Mesenchymal stem cell (in vitro differentiated cells and primary cell): Measurements from ENCODE around the gene DPY19L2.
"Not testable (repeated sequence)": the region's sequence is repeated elsewhere in the genome, so short reads cannot be mapped to it uniquely, and the experiment has no call there.

Experiments used
- DNase-seq: peaks from one replicate; pipeline ENCODE4 v3.0.0-alpha.2; 2013
- H2AFZ ChIP-seq: one replicate; pipeline ENCODE4 v1.6.1; 2013; ENCODE audit warnings: low read depth, mild to moderate bottlenecking, control low read depth, inconsistent platforms, low read length, moderate library complexity
- H2AK5ac ChIP-seq: 2 replicates; pipeline ENCODE4 v1.6.1; 2013; ENCODE audit warnings: low read length, moderate library complexity, mild to moderate bottlenecking, inconsistent platforms; ENCODE audit not compliant: severe bottlenecking
- H2BK120ac ChIP-seq: one replicate; pipeline ENCODE4 v1.6.1; 2013; ENCODE audit warnings: low read depth, mild to moderate bottlenecking, inconsistent platforms, low read length, moderate library complexity
- H2BK12ac ChIP-seq, 2 experiments: one replicate each; pipeline ENCODE4 v1.6.1; 2013; ENCODE audit warnings: inconsistent platforms in 2 of 2, low read length in 2 of 2, mild to moderate bottlenecking in 2 of 2, moderate library complexity in 2 of 2, control low read depth in 1 of 2
- H2BK15ac ChIP-seq: one replicate; pipeline ENCODE4 v1.6.1; 2013; ENCODE audit warnings: mild to moderate bottlenecking, low read depth, inconsistent platforms; ENCODE audit not compliant: poor library complexity, severe bottlenecking
- H2BK5ac ChIP-seq: 2 replicates; pipeline ENCODE4 v1.6.1; 2013; ENCODE audit warnings: low read depth, mild to moderate bottlenecking, low read length, control low read depth, inconsistent platforms; ENCODE audit not compliant: poor library complexity, severe bottlenecking
- H3K14ac ChIP-seq, 2 experiments: one replicate each; pipeline ENCODE4 v1.6.1; 2013; ENCODE audit warnings: inconsistent platforms in 2 of 2, low read length in 2 of 2, control low read depth in 1 of 2, mild to moderate bottlenecking in 1 of 2, moderate library complexity in 1 of 2
- H3K18ac ChIP-seq, 2 experiments: one replicate each; pipeline ENCODE4 v1.6.1; 2013; ENCODE audit warnings: inconsistent platforms in 2 of 2, low read length in 2 of 2, control low read depth in 1 of 2, low read depth in 1 of 2, mild to moderate bottlenecking in 1 of 2
- H3K23ac ChIP-seq, 2 experiments: one replicate each; pipeline ENCODE4 v1.6.1; 2013; ENCODE audit warnings: inconsistent platforms in 2 of 2, low read length in 2 of 2, mild to moderate bottlenecking in 2 of 2, moderate library complexity in 2 of 2, control low read depth in 1 of 2
- H3K27ac ChIP-seq: 2 replicates; pipeline ENCODE4 v1.5.1; 2013; ENCODE audit warnings: mild to moderate bottlenecking, moderate library complexity, low read length, control low read depth, inconsistent platforms; ENCODE audit not compliant: poor library complexity, severe bottlenecking
- H3K27me3 ChIP-seq, 2 experiments: 2 replicates each; pipeline versions ENCODE4 v1.6.1 to v1.7.0; 2013; ENCODE audit warnings: low read length in 2 of 2, mild to moderate bottlenecking in 2 of 2, moderate library complexity in 2 of 2, control low read depth in 1 of 2, inconsistent platforms in 1 of 2; ENCODE audit not compliant: control insufficient read depth in 1 of 2, insufficient read depth in 1 of 2
- H3K36me3 ChIP-seq, 2 experiments: 2 replicates each; pipeline versions ENCODE4 v1.6.1 to v1.7.0; 2013; ENCODE audit warnings: low read length in 2 of 2, control low read depth in 1 of 2, inconsistent platforms in 1 of 2, low read depth in 1 of 2, mild to moderate bottlenecking in 1 of 2; ENCODE audit not compliant: insufficient read depth in 2 of 2, control insufficient read depth in 1 of 2
- H3K4ac ChIP-seq, 2 experiments: one replicate each; pipeline ENCODE4 v1.6.1; 2013; ENCODE audit warnings: inconsistent platforms in 2 of 2, low read length in 2 of 2, mild to moderate bottlenecking in 2 of 2, moderate library complexity in 2 of 2, control low read depth in 1 of 2, low read depth in 1 of 2
- H3K4me1 ChIP-seq: 2 replicates; pipeline ENCODE4 v1.6.1; 2013; ENCODE audit warnings: low read depth, low read length, control low read depth; ENCODE audit not compliant: control insufficient read depth, insufficient read depth
- H3K4me2 ChIP-seq: 2 replicates; pipeline ENCODE4 v1.6.1; 2013; ENCODE audit warnings: low read length, mild to moderate bottlenecking, inconsistent platforms; ENCODE audit not compliant: poor library complexity, severe bottlenecking
- H3K4me3 ChIP-seq, 2 experiments: 2 replicates each; pipeline versions ENCODE4 v1.5.1 to v1.7.0; 2013; ENCODE audit warnings: low read length in 2 of 2, mild to moderate bottlenecking in 2 of 2, control low read depth in 1 of 2, low read depth in 1 of 2; ENCODE audit not compliant: insufficient read depth in 1 of 2
- H3K79me1 ChIP-seq: replicated peaks from 2 replicates; pipeline ENCODE4 v1.6.1; 2013; ENCODE audit warnings: mild to moderate bottlenecking, control low read depth, low read length, inconsistent platforms; ENCODE audit not compliant: poor library complexity, severe bottlenecking
- H3K9ac ChIP-seq: 2 replicates; pipeline ENCODE4 v1.7.0; 2013; ENCODE audit warnings: mild to moderate bottlenecking, low read length, moderate library complexity
- H3K9me3 ChIP-seq: 2 replicates; pipeline ENCODE4 v1.7.0; 2013; ENCODE audit warnings: mild to moderate bottlenecking, low read length; ENCODE audit not compliant: control insufficient read depth
- H4K8ac ChIP-seq: one replicate; pipeline ENCODE4 v1.6.1; 2013; ENCODE audit warnings: inconsistent platforms, mild to moderate bottlenecking, low read length, moderate library complexity
- H4K91ac ChIP-seq: one replicate; pipeline ENCODE4 v1.6.1; 2013; ENCODE audit warnings: mild to moderate bottlenecking, low read length, inconsistent platforms
- WGBS: methylation state at CpG from one replicate; pipeline ENCODE4 v1.1.7; 2013; ENCODE audit warnings: mixed read lengths; 5-methylcytosine and 5-hydroxymethylcytosine counted together

DPY19L2 gene

GRCh38 chr12:63706336-63706735, 38.0 kb upstream of the DPY19L2 start:
- Histone ChIP-seq H3K4me3 (no peak overlapping the region), H2BK12ac (no peak overlapping the region), H3K36me3 (no peaks in the 10 kb centered on the region), H2AK5ac (no peak overlapping the region), H3K27me3 (no peaks in the 10 kb centered on the region), H3K9ac (no peak overlapping the region), H3K4me1 (no peaks in the 10 kb centered on the region), H4K8ac (no peak overlapping the region), H3K4me2 (no peak overlapping the region), H2BK5ac (no peak overlapping the region), H2BK15ac (no peak overlapping the region), H3K79me1 (no peaks in the 10 kb centered on the region), H3K27ac (no peak overlapping the region), H3K18ac (no peak overlapping the region), H3K4ac (no peak overlapping the region), H3K14ac (no peak overlapping the region), H2BK120ac (no peak overlapping the region), H4K91ac (no peak overlapping the region), H3K23ac (no peak overlapping the region), H2AFZ (no peak overlapping the region), H3K9me3 (no peaks in the 10 kb centered on the region)
- no peak for DNase-seq
- WGBS, result 88% methylated on average over 3 of the region's 3 CpGs

- not testable (repeated sequence) for H2BK120ac ChIP-seq, H3K23ac ChIP-seq, H3K27ac ChIP-seq, H2AK5ac ChIP-seq, H3K4ac ChIP-seq, H3K79me1 ChIP-seq, H3K4me2 ChIP-seq, H3K36me3 ChIP-seq, H4K91ac ChIP-seq, H2BK15ac ChIP-seq, DNase-seq, H4K8ac ChIP-seq, H2AFZ ChIP-seq, H3K18ac ChIP-seq, H3K27me3 ChIP-seq, H3K4me3 ChIP-seq, H2BK12ac ChIP-seq, H3K4me1 ChIP-seq, H2BK5ac ChIP-seq, H3K9ac ChIP-seq, H3K9me3 ChIP-seq
- 87% methylated on average over 3 of the region's 3 CpGs for WGBS
- H3K14ac ChIP-seq, result peak overlapping the region in 1 of 2 experiments; percentile 48
Measured at GRCh38 chr12:63699678-63700382, 31.5 kb upstream of the DPY19L2 start.

- H3K14ac ChIP-seq, result not testable (repeated sequence)
- no CpG with 5 or more reads among the region's 2 CpGs for WGBS
Measured at GRCh38 chr12:63699011-63699410, 30.7 kb upstream of the DPY19L2 start.

GRCh38 chr12:63690837-63691236, 22.5 kb upstream of the DPY19L2 start:
- H2BK5ac ChIP-seq, H3K4me1 ChIP-seq, H3K36me3 ChIP-seq, H2BK120ac ChIP-seq, H2BK15ac ChIP-seq, H2AK5ac ChIP-seq, H2AFZ ChIP-seq, H3K23ac ChIP-seq, H3K27ac ChIP-seq, H3K27me3 ChIP-seq, H3K4me2 ChIP-seq, H4K8ac ChIP-seq, H3K4ac ChIP-seq, DNase-seq, H3K9me3 ChIP-seq, H3K14ac ChIP-seq, H3K4me3 ChIP-seq, H3K18ac ChIP-seq, H2BK12ac ChIP-seq, H3K9ac ChIP-seq, H3K79me1 ChIP-seq, H4K91ac ChIP-seq: not testable (repeated sequence)
- 100% methylated on average over 1 of the region's 2 CpGs for WGBS

More at GRCh38 chr12:63699011-63699410, 30.7 kb upstream of the DPY19L2 start:
- not testable (repeated sequence) for H3K4me1 ChIP-seq, H2BK5ac ChIP-seq, H3K4ac ChIP-seq, H3K9me3 ChIP-seq, H3K4me2 ChIP-seq, H2BK120ac ChIP-seq, H3K23ac ChIP-seq, H4K8ac ChIP-seq, H3K4me3 ChIP-seq, H3K79me1 ChIP-seq, H2BK15ac ChIP-seq, H4K91ac ChIP-seq, H3K9ac ChIP-seq, H2AFZ ChIP-seq, H2AK5ac ChIP-seq, H3K18ac ChIP-seq, H2BK12ac ChIP-seq, H3K27ac ChIP-seq, H3K27me3 ChIP-seq, H3K36me3 ChIP-seq, DNase-seq
